Adrenal gland (tissue), 5 donors: ENCODE measurements around the gene CMTR1.

Experiments used
- CTCF ChIP-seq, 6 experiments: fragments of 450-650 bp in 4 of 6; fragments of 200-600 bp in 2 of 6; sonication (generic) in 1 of 6; IDR thresholded peaks; 1 replicate in 5 of 6; 2 replicates in 1 of 6; pipeline versions ENCODE4 v1.5.1 to v1.8.0; 2016 to 2021; ENCODE audit warnings: antibody characterized with exemption in 6 of 6, mild to moderate bottlenecking in 2 of 6, moderate library complexity in 1 of 6
- POLR2A ChIP-seq, 2 donors: fragments of 450-650 bp; IDR thresholded peaks; one replicate each; pipeline ENCODE4 v1.6.1; 2017; ENCODE audit warnings: antibody characterized with exemption in 2 of 2, mild to moderate bottlenecking in 2 of 2, moderate library complexity in 1 of 2
- donor health status: DM: no; HTN: no; CAD: no.

GRCh38 chr6:37435816-37436215 lies 2.8 kb downstream of the CMTR1 start:
- TF ChIP-seq POLR2A (IDR thresholded peaks at IDR 0.05): no peak
- TF ChIP-seq CTCF (IDR thresholded peaks at IDR 0.05): no peak
